HG03139 (cell line): Measurements from ENCODE around the gene RAB3D.
"Not testable (repeated sequence)": the region's sequence is repeated elsewhere in the genome, so short reads cannot be mapped to it uniquely, and the experiment has no call there.

Experiments
- ATAC-seq: cut with Tn5 transposase; IDR thresholded peaks from one replicate; pipeline ENCODE4 v1.9.1; 2021; ENCODE audit not compliant: unreplicated experiment

RAB3D gene

GRCh38 chr19:11367528-11367927, 28.1 kb upstream of the RAB3D start:
- ATAC-seq, result no peak

DNA sequence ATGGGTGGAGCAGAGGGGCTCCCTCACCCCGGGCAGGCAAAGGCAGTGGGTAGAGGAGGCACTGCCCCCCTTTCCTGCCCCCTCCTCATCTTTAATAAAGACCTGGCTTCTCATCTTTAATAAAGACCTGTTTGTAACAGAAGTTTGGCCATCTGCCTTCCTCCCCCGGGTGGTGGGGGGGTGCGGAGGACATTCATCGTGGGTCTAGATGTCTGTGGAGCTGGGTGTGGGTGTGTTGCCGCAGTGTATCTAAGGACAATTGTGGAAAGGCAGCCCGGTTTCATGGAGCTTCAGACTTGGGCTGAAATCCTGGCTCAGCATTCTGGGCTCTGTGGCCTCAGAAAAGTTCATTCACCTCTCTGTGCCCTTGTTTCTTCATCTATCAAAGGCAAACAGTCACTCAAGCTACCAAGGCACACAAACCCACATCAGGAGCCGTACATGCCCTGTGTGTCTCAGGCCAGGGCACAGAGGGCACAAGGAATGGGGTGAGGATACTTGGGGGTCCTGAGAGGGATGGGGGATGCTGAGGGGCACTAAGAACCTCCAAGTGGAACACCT, 26.2 kb upstream of the RAB3D start:
- no peak for ATAC-seq

DNA sequence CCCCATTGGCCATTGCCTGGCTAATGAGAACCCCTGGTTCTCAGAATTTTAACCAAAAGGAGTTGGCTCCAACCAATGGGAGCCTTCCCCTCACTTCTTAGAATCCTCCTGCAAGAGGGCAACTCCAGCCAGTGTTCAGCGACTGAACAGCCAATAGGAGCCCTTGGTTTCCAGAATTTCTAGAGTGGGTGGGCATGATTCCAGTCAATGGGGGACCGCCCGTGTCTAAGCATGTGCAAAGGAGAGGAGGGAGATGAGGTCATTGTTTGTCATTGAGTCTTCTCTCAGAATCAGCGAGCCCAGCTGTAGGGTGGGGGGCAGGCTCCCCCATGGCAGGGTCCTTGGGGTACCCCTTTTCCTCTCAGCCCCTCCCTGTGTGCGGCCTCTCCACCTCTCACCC, 25.5 kb upstream of the RAB3D start:
- no peak for ATAC-seq

- ATAC-seq, result no peak
Measured at GRCh38 chr19:11364296-11364904, 24.9 kb upstream of the RAB3D start.

DNA sequence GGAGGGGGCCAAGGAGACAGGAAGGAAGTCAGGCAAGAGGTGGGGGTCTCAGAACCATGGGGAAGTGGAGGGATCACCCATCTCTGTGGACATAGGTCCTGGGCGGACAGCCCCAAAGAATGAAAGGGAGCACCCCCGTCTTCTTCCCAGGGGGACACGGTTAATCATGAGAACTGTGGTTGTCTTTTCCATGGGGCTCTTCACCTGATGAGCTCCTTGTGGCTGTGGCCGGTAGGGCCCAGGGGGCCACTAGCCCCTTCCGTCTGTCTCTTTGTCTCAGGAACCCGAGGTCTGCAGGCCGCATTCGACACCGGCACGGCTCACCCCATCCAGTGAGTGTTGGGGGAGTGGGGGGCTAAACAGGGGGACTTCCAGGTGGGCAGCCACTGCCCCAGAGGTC, 24.4 kb upstream of the RAB3D start:
- ATAC-seq, result no peak

DNA sequence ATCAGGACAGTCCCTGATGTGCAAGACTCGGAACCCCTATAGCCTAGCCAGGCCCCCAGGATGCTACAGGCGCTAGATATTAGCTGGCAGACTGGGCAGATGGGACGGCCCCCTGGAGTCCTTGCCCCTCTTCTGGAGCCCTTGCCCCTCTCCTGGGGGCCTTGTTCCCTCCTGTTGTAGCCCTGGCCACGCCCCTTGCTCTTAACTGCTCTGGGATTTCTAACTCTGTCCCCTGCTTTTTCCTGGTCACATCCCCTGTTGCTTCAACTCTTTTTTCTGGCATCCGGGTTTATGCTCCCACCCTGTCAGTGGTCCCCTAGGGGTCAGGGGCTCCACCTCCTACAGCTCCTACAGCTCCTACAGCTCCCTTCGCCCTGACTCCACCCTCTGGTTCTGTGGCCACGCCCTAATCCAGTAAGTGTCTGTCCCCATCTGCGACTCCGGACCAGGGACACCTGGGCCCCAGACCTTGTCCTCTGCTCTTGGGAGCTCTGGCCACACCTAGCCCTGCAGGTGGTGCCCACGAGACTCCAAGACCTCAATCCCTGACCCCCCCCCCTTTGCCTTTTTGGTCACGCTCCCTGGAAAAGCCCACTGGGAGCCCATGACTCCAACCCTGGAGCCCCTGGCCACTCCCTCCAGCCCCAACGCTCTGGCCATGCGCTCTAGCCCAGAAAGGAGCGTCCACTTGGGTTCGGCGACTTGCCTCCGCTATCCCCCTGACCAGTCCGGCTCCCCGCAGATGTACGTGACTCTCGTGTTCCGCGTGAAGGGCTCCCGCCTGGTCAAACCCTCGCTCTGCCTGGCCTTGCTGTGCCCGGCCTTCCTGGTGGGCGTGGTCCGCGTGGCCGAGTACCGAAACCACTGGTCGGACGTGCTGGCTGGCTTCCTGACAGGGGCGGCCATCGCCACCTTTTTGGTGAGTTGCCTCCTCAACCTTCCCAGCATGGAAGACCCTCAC, 22.6 kb upstream of the RAB3D start:
- ATAC-seq, result no peak

GRCh38 chr19:11361037-11361770, 21.7 kb upstream of the RAB3D start:
- ATAC-seq, result no peak

- ATAC-seq, result no peak
Measured at GRCh38 chr19:11359421-11359820, 20.0 kb upstream of the RAB3D start.

DNA sequence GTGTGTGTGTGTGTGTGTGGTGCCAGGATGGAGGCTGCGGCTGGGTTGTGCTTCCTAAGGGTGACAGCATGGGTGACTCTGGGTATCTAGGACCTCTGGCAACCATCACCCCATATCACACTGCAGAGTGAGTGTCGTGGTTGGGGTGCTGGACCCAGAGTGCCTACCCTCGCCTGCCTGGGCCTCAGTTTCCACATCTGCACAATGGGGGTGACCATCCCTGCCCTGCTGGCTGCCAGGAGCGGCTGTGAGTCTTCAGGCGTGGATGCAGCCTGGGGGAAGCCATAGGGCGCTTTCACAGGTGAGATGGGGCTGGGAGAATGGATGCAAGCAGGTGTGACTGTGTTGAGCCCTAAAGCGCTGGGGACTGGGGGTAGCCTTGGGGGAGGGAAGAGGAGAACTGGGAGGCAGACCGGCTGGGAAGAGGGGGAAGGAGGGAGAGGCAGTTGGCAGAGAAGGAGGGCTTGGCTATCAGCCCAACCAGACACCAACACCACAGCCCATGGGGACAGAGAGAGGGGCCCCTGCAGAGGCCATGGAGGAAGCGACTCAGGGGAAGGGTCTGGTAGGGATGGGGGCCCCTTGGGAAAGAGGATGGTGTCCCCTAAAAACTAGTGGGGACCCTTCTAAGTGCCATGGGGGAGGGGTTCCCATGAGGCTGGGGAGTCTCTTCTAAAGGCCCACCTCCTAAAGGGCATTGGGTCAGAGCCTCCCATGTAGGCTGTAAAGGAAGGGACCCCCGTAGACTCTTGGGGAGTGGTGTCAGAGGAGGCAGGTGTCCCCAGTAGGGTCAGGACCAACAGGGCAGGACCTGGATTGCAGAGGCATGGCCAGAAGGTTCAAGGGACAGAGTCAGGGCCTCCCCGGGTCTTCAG, 17.5 kb upstream of the RAB3D start:
- no peak for ATAC-seq

GRCh38 chr19:11356074-11356397, 16.6 kb upstream of the RAB3D start:
- ATAC-seq, result no peak

DNA sequence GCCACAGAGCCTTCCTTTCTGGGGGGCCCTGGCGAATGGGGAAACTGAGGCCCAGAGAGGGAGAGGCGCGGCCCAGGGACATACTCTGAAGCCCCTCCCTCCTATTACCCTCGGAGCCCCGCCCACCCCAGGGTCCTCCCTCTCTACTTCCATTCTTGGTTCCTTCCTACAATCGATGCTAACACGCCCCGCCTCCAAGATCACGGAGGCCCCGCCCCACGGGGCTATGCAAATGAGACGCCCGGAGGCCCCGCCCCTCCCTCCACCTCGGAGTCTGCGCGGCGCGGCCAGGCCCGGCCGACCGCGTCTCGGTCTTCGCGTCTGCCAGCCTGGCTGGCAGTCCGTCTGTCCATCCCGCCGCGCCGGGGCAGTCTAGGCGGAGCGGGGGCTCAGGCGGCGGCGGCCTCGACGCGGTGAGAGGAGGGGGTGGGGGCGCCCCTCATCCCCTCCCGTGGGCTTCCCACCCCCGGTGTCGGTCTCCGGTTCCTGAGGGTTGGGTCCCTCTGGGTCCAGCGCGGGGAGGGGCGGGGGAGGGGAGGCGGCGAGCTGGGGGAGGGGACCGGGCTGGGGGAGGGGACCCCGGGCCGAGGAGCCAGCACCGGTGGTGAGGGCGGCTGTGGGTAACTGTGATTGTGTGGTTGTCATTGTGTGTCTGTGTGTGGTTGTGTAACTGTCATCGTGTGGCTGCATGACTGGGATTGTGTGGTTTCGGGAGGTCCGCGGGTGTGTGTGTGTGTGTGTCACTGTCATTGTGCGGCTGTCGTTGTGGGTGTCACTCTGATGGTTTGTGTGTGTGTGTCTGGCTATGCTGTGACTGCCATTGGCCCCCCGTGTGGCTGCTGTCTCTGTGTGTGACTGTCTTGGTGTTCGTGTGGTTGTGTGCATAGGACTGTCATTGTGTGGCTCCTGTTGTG, 16.0 kb upstream of the RAB3D start, which contains the start of gene PLPPR2:
Gene PLPPR2, plus strand, starts transcription at position 273 of the 914 bp plus-strand sequence. CDS start 2,242 bp downstream, outside the sequence.
- no peak for ATAC-seq

DNA sequence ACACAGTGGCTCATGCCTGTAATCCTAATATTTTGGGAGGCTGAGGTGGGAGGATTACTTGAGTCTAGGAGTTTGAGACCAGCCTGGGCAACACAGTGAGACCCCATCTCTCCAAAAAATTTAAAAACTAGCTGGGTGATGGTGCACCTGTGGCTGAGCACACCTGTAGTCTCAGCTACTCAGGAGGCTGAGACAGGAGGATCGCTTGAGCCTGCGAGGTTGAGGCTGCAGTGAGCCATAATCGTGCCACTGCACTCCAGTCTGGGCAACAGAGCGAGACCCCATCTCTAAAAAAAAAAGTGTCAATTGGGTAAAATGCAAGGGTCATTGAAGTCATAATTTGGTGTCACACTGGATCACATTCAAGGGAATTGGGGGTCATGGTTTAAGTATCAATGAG, 14.6 kb upstream of the RAB3D start:
- ATAC-seq, result not testable (repeated sequence)

DNA sequence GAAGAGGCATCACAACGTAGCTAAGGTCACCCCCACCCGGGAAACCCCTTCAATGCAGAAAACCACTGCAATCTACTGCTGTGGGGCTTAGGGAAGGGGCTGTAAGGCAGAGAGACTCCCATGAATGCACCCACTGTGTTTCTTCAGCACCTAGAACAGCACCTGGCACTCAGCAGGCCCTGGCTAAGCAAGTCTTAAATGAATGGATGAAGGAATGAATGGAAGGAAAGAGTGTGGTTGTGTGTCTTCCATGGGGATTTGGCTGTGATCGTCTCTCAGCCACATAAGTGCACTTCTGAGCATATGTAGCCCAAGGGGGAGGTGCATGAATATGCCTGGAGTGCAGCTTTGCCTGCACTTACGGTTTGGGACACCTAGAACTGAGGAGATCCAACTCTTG, 9.7 kb upstream of the RAB3D start:
- ATAC-seq, result no peak

- ATAC-seq, result no peak
Measured at GRCh38 chr19:11347546-11348039, 8.1 kb upstream of the RAB3D start.

- peak; percentile 76 for ATAC-seq
Measured at GRCh38 chr19:11346104-11346940, 6.9 kb upstream of the RAB3D start, which contains the start of the genes CCDC159 and TMEM205. Gene CCDC159 (plus strand): TSS chr19:11346519. CDS start chr19:11346607, 88 bp downstream. Gene TMEM205 (minus strand): TSS chr19:11346268. CDS start chr19:11345619, 649 bp downstream.

DNA sequence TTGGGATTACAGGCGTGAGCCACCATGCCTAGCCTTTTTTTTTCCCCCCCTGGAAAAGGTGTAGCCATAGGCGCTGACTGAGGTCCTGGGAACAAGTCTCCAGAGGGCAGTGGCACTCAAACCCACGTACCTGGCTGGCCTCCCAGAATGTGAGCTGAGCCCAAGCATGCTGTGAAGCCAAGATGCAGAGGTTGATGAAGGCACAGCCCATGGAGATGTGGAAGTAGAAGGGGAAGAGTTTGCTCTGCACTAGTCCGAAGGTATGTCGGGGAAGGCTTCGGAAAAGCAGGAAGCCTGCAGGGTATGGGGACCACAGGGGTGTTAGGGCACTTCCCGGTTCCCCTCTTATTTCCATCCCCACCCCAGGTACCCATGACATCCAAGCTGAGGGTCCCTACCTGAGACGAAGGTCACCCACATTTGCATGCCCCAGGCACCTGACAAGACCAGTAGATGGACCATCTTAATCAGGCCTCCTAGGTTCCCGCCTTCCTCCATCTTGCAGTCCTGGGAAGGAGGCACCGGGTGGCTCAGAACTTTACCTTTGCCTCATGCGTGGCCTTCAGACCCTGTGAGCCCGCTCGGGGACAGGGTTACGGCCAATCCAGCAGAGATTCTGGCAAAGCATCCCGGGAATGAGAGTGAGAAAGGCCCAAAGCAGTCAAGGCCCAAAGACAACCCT, 5.8 kb upstream of the RAB3D start:
- no peak for ATAC-seq

- ATAC-seq, result no peak
Measured at GRCh38 chr19:11342429-11342828, 3.0 kb upstream of the RAB3D start.

DNA sequence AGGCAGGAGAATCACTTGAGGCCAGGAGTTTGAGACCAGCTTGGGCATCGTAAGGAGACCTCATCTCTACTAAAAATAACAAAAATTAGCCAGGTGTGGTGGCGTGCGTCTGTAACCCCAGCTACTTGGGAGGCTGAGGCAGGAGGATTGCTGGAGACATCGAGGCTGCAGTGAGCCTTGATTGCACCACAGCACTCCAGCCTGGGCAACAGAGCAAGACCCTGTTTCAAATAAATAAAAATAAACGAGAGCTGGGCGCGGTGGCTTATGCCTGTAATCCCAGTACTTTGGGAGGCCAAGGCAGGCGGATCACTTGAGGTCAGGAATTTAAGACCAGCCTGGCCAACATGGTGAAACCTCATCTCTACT, 626 bp upstream of the RAB3D start:
- ATAC-seq, result not testable (repeated sequence)
